Activated CD8-positive, alpha-beta memory T cell treated with anti-CD3 and anti-CD28 coated beads, Interleukin-2, amount 50 U/mL, for 24 hours (primary cell): ENCODE data around the gene PKIB.
"Not testable (repeated sequence)": the region's sequence is repeated elsewhere in the genome, so short reads cannot be mapped to it uniquely, and the experiment has no call there.

Source experiments
- DNase-seq: peaks from one replicate; pipeline ENCODE4 v3.0.0-alpha.2; 2020; ENCODE audit errors: extremely low read depth

Gene PKIB

DNA sequence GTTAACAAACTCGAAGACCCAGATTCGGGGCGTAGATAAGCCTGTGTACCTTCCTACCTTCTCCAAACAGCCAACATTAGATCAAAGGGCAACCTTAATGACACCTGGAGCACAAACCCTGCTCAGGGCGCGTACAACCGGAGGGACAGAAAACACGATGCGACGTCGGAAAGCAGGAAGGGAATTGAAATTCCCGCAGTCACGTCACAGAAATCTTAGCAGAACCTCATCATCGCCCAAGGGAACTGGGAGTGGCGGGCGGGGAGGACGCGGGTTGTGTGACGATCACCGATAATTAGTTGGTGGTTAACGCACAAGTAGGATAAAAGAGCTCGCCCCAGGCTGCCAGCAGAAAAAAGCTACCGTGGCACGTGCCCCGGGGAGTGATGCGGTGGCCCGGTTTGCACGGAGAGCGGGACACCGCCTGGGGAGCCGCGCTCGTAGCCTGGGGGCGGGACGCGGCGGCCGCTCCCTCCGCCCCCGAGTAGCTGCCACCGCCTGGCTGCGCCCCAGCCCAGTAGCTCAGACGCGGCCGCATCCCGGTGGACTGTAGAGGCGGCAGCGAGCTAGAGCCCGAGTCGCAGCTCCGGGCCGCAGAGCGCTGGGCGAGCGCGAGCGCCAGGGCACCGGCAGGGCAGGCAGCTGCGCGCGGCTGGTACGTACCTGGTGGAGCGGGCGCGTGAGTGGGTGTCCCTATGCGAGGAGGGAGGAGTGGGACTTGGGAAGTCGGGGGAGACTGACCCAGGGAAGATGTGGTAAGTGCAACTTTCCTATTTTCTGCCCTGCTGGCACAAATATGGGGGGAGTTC, at the start of gene PKIB:
Gene PKIB, plus strand, starts transcription at position 525 of the 809 bp plus-strand sequence. CDS start 107,390 bp downstream, outside the sequence.
- DNase-seq = no peak

- no peak for DNase-seq
Observed at GRCh38 chr6:122563364-122564052, 46.7 kb upstream of the PKIB start.

DNA sequence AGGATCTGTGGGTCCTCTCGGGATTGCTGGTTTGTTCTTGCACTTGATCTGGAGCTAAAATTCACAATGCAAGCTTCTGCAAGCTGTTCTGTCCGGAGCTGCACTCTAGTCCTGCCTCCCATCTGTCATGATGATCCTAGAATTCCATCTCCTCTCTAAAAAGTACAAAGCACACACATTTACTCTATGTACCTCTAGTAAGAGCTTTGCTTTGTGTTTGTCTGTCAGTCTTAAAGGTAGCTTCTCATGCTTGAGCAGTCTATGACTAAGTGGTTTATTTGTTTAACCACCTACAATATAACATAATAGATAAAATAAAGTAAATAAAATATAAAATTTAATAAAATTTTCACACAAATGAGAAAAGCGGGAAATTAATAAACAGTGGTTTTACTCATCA, 46.0 kb upstream of the PKIB start:
- no peak for DNase-seq

DNA sequence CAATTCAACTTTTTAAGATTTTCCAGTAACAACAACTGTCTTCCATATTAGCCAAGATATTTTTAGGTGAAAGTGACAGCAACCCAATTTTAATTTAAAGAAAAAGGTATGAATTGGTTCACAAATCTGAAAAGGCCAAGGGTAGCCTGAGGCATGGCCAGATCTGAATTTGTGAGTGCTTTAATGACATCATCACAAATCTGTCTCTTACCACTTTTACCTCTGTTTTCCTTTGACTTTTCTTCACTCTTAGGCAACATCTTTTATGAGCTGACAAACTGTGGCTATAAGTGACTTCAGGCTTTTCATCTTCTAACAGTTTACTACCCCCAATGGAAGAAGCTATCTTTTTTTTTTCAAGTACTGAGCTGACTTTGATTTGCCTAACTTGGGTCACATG, 44.5 kb upstream of the PKIB start:
- DNase-seq = no peak

GRCh38 chr6:122567034-122567433, 43.2 kb upstream of the PKIB start:
- no peak for DNase-seq

DNA sequence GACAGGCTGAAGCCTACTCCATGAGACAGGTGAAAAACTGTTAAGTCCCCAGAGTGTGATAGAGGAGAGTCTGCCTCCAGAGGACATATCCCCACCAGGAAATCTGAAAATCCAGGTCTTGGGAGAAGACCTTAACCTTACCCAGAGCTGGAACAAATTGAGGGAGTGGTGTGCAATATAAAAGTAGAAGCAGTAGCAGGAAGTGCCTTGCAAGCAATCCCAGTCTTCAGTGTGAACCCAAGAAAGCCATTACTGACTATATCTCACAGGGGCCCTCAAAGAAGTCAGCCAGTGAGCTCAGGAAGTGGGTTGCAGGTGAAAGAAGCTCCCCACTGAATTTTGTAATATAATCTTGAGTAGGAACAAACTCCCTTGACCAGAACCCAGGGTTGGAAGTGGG, 41.9 kb upstream of the PKIB start:
- DNase-seq = no peak

DNA sequence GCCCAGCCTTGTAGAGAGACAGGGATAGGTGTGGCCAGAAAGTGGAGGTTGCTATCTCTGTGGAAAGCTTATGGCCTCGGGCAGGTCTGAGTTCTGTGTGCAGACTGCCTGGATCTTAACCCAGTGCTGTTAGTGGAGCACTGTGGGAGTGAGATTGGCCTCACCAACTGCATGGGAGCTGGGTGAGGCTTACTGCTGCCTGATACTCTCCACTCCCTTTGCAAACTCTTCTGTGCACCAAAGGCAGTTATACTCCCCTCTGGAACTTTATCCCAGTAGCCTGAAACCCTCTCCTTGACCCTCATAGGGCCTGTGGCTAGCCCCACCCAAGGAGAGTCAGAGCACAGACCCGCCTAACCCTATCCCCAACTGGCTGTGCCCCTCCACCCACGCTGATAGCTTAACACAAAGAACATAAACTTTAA, 41.4 kb upstream of the PKIB start:
- DNase-seq = no peak

DNA sequence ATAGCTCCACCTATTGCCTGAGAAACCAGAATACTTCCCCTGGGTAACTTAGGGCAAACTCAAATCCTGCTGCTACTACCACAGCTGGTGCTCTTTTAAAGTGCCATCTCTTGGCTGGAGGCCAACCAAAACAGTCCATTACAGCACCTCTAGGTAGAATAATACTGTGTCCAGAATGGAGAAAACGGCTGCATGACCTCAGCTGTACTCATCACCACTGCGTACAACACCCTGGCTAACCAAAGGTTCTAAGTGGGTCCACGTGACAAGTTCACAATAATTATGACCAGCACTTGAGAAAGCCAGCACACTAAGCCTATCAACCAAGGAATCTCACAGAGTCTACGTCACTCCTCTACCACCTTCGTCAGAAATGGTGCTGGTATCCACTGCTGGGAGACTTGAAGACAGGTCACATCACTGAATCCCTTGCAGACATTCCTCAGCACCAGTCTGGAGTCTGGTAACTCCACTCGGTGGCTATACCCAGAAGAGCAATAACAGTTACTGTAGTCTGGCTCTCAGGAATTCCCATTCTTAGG, 40.9 kb upstream of the PKIB start:
- DNase-seq = no peak

DNA sequence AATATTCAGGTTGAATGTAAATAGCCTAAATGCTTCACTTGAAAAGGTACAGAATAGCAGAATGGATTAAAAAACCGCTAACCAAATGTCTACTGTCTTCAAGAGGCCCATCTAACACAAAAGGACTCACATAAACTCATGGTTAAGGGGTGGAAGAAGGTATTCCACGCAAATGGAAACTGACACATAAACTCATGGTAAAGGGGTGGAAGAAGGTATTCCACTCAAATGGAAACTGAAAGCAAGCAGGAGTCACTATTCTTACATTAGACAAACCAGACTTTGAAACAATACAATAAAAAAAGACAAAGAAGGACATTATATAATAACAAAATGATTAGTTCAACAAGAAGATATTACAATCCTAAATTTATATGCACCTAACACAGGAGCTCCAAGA, 38.3 kb upstream of the PKIB start:
- DNase-seq = no peak

DNA sequence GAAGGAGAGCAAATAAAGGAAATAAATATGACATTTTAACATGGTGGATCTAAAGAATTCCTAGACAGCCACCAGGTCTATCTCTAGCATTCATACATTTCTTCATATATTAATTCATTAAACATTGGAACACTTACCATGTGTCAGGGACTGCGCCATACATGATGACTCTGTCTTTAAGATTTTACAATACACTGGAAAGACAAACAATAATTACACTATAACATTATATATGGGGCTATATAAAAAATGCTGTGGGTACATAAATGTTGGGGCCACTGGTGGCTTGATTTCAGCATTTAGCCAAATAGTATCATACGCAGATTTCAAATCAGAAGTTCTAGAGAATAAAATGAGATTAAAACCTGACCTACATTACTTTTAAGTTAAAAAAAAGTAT, 33.3 kb upstream of the PKIB start:
- DNase-seq = no peak

- DNase-seq = no peak
Observed at GRCh38 chr6:122578961-122579360, 31.2 kb upstream of the PKIB start.

- DNase-seq = no peak
Observed at GRCh38 chr6:122580737-122581136, 29.5 kb upstream of the PKIB start.

DNA sequence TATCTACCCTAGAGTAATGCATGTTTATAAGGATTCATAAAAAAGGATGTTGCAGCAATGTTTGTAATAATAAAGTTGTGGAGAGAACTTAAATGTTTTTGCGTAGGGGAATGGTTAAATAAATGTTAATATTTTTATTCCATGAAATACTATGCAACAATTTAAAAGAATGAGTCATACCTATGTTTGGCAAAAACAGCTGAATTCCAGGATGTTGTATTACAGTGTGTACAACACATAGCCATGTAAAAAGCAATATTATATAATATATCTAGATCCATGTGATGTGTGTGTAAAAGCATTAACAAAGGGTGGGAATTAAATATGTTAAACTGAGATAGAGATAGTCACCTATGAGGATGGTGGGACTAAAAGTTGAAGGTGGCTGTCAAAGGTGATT, 21.1 kb upstream of the PKIB start:
- no peak for DNase-seq

- DNase-seq = not testable (repeated sequence)
Observed at GRCh38 chr6:122598295-122598694, 11.9 kb upstream of the PKIB start.

DNA sequence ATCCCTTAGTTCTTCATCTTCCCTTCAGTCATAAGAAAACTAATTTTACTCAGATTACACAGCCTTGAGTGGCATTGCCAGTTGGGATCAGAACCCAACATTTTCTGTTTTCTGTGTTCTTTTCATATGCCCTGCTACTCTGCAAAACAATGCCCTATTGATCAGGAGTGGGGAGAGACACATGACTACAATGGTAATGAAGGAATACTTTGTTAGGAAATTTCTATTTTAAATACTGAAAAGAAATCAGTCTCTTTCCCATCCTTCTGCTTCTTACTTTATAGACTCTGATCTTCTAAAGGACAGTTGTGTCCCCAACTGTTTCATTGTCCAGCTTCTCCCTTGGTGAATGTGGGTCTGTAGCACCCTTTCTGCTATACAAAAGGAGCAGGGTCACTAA, 5.5 kb upstream of the PKIB start:
- DNase-seq = no peak

GRCh38 chr6:122610690-122611455, 668 bp downstream of the PKIB start:
- DNase-seq = no peak

- no peak for DNase-seq
Observed at GRCh38 chr6:122612838-122613237, 2.6 kb downstream of the PKIB start.

DNA sequence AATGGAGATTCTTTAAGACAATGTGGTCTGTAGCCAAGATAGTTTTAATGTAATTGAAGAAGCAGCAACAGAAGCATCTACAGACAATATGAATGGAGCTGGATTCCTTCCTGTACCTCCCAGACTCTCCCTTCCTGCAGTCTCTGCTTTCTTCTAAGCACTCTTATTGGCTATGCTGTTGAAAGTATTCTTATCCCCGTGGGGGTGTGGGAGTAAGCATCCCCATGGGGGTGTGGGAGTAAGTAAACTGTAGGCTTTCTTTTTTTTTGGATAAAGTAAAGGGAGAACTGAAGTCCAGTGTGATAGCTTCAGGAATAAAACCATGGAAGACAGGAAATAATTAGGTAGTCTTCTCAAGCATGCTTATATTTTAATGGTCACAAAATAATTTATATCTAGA, 4.1 kb downstream of the PKIB start:
- no peak for DNase-seq

GRCh38 chr6:122615409-122615808, 5.2 kb downstream of the PKIB start:
- no peak for DNase-seq

GRCh38 chr6:122616877-122617276, 6.7 kb downstream of the PKIB start:
- no peak for DNase-seq

GRCh38 chr6:122619309-122619708, 9.1 kb downstream of the PKIB start:
- no peak for DNase-seq

- no peak for DNase-seq
Observed at GRCh38 chr6:122620428-122620827, 10.2 kb downstream of the PKIB start.
